H1 (cell line): ENCODE data around the gene UBE2E3. TPM values are rescaled to one million over a fixed set of nuclear protein-coding genes. Genes with fewer than 3 reads are reported as not detected.

Experiments
- BRCA1 ChIP-seq: IDR thresholded peaks from 2 replicates; pipeline ENCODE4 v1.6.1; 2012; ENCODE audit warnings: low read depth, low read length, improper control_type of control experiment
- KDM5A ChIP-seq: fragments of 200-600 bp; IDR thresholded peaks from 2 replicates; pipeline ENCODE4 v1.7.1; 2012; ENCODE audit warnings: mild to moderate bottlenecking, low read length, inconsistent platforms, mixed read lengths
- MAFK ChIP-seq: IDR thresholded peaks from 2 replicates; pipeline ENCODE4 v1.6.1; 2012; ENCODE audit warnings: low read depth, mild to moderate bottlenecking, improper control_type of control experiment, low read length
- NRF1 ChIP-seq: IDR thresholded peaks from 2 replicates; pipeline ENCODE4 v1.6.1; 2011; ENCODE audit warnings: mild to moderate bottlenecking, low read depth, low read length, improper control_type of control experiment
- POLR2A ChIP-seq, 2 experiments: IDR thresholded peaks; 1 replicate in 1 of 2; 2 replicates in 1 of 2; pipeline ENCODE4 v1.6.1; 2011; ENCODE audit warnings: low read depth in 2 of 2, low read length in 2 of 2, mild to moderate bottlenecking in 2 of 2; ENCODE audit errors: control extremely low read depth in 1 of 2
- POLR2AphosphoS5 ChIP-seq: IDR thresholded peaks from 2 replicates; pipeline ENCODE4 v1.6.1; 2011; ENCODE audit warnings: low read depth, low read length
- RNF2 ChIP-seq: fragments of 200-900, 300-1000 bp; sonication (generic); IDR thresholded peaks from 2 replicates; pipeline ENCODE4 v1.7.1; 2016; ENCODE audit warnings: borderline replicate concordance, low read depth, mild to moderate bottlenecking, antibody characterized with exemption, low read length; ENCODE audit not compliant: poor library complexity, severe bottlenecking; ENCODE audit errors: missing control alignments
- SP4 ChIP-seq: IDR thresholded peaks from 2 replicates; pipeline ENCODE4 v1.6.1; 2012; ENCODE audit warnings: low read length, inconsistent platforms
- SUZ12 ChIP-seq: fragments of 200-600 bp; sonication (generic); IDR thresholded peaks from 2 replicates; pipeline ENCODE4 v1.6.1; 2012; ENCODE audit warnings: mild to moderate bottlenecking, inconsistent platforms, low read length, moderate library complexity, mixed read lengths
- TBP ChIP-seq: IDR thresholded peaks from 2 replicates; pipeline ENCODE4 v1.6.1; 2011; ENCODE audit warnings: low read depth, low read length, improper control_type of control experiment
- ZNF274 ChIP-seq: IDR thresholded peaks from 2 replicates; pipeline ENCODE4 v1.7.0; 2012; ENCODE audit warnings: low read length, borderline replicate concordance; ENCODE audit errors: extremely low read depth
- polyA plus RNA-seq, 7 experiments: library from polyadenylated mRNA; depleted of rRNA in 3 of 7; stranded (reverse) in 5 of 7; unstranded in 2 of 7; fragments of >200 nt in 5 of 7; fragments of 200-250 nt in 2 of 7; gene quantifications; 1 replicate in 5 of 7; 2 replicates in 1 of 7; 4 replicates in 1 of 7; pipeline versions ENCODE4 v1.2.1 to v1.2.3, GENCODE V29; 2011 to 2013; ENCODE audit warnings: missing spikeins in 2 of 7, mixed read lengths in 2 of 7
- total RNA-seq: library from RNA; stranded (reverse); fragmentation: NEBNext Ultra II Directional; extraction: Animal tissue kit (Norgen Biotek cat#: 25700); gene quantifications from 2 replicates; pipeline ENCODE4 v1.2.1, GENCODE V29; 2021
- TF ChIP-seq, protein P1 (sequence below): fragments of 300-600 bp; sonication (generic); IDR thresholded peaks from 2 replicates; pipeline ENCODE4 v1.7.1; 2012; ENCODE audit warnings: low read length, moderate library complexity, mild to moderate bottlenecking, inconsistent platforms; ENCODE audit not compliant: insufficient replicate concordance

The UBE2E3 gene
- total and polyA plus RNA-seq, 2 of the 8 experiments (the other 6 are each of a cell fraction or from before 2014, with no cell fraction given): 106 to 132 TPM

- TF ChIP-seq, protein P1, sequence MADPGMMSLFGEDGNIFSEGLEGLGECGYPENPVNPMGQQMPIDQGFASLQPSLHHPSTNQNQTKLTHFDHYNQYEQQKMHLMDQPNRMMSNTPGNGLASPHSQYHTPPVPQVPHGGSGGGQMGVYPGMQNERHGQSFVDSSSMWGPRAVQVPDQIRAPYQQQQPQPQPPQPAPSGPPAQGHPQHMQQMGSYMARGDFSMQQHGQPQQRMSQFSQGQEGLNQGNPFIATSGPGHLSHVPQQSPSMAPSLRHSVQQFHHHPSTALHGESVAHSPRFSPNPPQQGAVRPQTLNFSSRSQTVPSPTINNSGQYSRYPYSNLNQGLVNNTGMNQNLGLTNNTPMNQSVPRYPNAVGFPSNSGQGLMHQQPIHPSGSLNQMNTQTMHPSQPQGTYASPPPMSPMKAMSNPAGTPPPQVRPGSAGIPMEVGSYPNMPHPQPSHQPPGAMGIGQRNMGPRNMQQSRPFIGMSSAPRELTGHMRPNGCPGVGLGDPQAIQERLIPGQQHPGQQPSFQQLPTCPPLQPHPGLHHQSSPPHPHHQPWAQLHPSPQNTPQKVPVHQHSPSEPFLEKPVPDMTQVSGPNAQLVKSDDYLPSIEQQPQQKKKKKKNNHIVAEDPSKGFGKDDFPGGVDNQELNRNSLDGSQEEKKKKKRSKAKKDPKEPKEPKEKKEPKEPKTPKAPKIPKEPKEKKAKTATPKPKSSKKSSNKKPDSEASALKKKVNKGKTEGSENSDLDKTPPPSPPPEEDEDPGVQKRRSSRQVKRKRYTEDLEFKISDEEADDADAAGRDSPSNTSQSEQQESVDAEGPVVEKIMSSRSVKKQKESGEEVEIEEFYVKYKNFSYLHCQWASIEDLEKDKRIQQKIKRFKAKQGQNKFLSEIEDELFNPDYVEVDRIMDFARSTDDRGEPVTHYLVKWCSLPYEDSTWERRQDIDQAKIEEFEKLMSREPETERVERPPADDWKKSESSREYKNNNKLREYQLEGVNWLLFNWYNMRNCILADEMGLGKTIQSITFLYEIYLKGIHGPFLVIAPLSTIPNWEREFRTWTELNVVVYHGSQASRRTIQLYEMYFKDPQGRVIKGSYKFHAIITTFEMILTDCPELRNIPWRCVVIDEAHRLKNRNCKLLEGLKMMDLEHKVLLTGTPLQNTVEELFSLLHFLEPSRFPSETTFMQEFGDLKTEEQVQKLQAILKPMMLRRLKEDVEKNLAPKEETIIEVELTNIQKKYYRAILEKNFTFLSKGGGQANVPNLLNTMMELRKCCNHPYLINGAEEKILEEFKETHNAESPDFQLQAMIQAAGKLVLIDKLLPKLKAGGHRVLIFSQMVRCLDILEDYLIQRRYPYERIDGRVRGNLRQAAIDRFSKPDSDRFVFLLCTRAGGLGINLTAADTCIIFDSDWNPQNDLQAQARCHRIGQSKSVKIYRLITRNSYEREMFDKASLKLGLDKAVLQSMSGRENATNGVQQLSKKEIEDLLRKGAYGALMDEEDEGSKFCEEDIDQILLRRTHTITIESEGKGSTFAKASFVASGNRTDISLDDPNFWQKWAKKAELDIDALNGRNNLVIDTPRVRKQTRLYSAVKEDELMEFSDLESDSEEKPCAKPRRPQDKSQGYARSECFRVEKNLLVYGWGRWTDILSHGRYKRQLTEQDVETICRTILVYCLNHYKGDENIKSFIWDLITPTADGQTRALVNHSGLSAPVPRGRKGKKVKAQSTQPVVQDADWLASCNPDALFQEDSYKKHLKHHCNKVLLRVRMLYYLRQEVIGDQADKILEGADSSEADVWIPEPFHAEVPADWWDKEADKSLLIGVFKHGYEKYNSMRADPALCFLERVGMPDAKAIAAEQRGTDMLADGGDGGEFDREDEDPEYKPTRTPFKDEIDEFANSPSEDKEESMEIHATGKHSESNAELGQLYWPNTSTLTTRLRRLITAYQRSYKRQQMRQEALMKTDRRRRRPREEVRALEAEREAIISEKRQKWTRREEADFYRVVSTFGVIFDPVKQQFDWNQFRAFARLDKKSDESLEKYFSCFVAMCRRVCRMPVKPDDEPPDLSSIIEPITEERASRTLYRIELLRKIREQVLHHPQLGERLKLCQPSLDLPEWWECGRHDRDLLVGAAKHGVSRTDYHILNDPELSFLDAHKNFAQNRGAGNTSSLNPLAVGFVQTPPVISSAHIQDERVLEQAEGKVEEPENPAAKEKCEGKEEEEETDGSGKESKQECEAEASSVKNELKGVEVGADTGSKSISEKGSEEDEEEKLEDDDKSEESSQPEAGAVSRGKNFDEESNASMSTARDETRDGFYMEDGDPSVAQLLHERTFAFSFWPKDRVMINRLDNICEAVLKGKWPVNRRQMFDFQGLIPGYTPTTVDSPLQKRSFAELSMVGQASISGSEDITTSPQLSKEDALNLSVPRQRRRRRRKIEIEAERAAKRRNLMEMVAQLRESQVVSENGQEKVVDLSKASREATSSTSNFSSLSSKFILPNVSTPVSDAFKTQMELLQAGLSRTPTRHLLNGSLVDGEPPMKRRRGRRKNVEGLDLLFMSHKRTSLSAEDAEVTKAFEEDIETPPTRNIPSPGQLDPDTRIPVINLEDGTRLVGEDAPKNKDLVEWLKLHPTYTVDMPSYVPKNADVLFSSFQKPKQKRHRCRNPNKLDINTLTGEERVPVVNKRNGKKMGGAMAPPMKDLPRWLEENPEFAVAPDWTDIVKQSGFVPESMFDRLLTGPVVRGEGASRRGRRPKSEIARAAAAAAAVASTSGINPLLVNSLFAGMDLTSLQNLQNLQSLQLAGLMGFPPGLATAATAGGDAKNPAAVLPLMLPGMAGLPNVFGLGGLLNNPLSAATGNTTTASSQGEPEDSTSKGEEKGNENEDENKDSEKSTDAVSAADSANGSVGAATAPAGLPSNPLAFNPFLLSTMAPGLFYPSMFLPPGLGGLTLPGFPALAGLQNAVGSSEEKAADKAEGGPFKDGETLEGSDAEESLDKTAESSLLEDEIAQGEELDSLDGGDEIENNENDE: no peak
- TF ChIP-seq SP4 (no peak), TBP (no peak), SUZ12 (no peak), NRF1 (no peak), ZNF274 (no peak), POLR2AphosphoS5 (no peak), MAFK (no peak), BRCA1 (no peak), RNF2 (no peak), KDM5A (no peak), POLR2A (IDR thresholded peaks at IDR 0.05; ENCODE audit: control extremely low read depth in 1 of 2, low read depth in 2 of 2, low read length in 2 of 2) (no peak)
These were observed 90.4 kb downstream of the UBE2E3 start (continued) for GRCh38 chr2:181070836-181071200.
